ENCODE results near the gene FRMD3.
"Not testable (repeated sequence)": the region's sequence is repeated elsewhere in the genome, so short reads cannot be mapped to it uniquely, and the experiment has no call there.

The FRMD3 gene

DNA sequence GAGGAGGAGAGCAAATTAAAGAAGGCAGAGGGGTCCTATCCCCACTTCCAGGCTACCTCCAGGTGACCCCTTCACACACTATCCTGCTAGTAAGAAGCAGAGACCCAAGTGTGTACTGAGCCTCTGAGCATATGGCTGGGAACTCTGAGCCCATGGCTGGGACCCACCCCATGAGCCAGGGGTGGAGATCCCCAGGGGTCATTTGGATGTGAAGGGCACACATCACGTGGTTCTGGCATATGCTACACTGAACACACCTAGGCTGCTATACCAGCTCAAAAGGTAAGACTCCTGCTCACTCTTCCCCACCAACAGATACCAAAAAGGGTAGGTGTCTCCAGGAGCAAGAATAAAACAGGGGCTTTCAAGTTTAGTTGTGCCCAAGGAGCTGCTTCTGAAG is 149.9 kb downstream of the FRMD3 start:
- no peak for DNase-seq (ENCODE audit: low spot score)

DNA sequence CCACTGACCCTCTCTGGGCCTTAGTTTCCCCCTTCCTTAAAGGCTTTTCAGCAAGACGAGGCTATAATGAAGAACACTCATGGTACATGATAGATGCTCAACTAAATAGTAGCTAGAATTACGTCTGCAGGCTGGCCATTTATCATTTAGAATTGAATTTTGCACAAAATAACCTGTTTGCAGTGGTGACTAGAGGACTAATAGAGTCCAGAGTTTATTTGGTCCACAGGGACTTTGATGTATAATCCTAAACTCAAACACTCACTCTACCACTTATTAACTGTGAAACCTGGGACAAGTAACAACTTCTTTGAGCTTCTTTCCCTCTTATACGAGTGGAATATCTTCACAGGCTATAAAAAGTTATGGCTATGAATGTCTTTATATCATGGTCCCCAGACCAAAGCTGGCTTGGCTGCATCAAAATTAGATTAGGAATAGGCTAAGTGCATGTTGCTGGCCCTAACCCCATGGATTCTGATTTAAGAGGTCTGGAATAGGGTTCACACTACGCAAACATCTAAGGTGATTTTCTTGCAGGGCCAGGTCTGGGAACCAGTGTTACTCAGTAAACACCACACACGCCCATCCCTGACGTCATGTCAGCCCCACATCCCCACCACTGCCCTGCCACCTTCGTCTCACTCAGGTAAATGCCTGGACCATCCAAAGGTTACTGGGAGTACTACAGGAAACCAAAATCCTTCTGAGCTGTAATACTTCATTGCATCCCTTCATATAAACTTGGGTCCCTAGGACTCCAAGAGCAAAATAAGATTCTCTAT is 150.6 kb downstream of the FRMD3 start:
- DNase-seq (ENCODE audit: low spot score), result no peak

DNA sequence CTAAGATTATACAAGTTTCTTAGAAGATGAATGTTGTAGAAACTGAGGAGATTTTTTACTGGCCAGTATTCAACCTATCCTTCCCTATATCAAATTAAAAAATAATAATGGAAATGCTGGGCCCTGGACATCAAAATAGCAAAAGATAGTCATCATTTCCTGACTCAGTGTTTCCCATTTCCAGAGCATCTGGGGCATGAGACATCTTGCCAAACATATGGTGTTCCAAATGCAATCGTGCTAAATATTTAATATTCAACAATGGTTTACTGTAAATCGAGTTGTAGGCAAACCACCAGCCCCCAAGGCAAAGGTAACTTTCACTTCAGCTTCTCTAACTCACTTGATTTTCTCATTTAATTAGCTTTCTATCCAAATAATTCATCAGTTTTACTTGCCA is 152.9 kb downstream of the FRMD3 start:
- DNase-seq (ENCODE audit: low spot score), result no peak

DNA sequence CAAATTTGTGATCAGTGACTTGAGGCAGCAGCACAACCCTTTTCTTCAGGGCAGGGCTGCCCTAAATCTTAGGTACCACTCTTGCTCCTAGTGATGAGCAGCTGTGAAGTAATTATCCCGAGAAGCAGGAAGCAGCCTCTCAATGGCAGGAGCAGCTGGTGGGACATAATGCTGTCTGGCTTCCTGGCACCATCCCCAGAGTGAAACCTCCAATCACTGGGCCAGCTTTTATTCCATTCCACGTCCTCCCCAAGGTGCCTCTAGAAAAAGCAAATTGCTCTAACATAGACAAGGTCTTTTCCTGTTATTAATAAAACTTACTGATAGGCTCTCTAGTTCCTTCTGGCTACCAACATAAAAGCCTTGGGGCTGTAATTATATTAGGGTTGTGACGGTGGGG is 154.0 kb downstream of the FRMD3 start:
- no peak for DNase-seq (ENCODE audit: low spot score)

DNA sequence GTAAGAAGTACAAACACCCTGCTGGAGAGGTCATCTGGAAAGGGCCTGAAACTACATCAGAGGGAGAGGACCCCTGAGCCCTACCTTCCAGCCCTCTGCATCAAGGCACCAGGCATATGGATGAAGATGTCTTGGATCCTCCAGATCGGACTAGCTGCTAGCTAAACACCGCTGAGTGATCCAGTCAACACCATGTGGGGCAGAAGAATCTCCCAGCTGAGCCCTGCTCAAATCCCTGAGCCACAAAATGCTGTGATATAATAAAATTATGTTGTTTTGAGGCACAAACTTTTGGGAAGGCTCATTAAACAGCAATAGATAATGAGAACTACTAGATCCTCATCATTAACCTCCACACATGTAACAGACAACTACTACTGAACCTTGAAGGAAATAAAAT is 155.2 kb downstream of the FRMD3 start:
- DNase-seq (ENCODE audit: low spot score), result no peak

DNA sequence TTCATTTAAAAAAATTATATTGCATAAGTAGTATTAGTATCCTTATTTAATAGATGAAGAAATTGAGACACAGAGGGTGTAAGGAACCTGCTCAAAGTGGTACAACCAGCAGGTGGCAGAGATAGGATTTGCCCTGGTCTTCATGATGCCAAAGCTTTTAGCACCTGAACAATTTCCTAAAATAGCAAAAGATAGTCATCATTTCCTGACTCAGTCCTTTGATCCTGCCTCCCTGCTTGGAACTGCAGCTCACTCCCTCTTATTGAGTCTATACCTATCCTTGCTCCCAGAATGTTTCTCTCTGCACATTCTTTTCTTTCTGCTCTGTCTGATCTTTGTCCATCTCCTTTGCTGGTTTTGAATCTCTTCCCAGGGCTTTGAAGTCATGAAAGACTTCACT is 155.8 kb downstream of the FRMD3 start:
- no peak for DNase-seq (ENCODE audit: low spot score)

DNA sequence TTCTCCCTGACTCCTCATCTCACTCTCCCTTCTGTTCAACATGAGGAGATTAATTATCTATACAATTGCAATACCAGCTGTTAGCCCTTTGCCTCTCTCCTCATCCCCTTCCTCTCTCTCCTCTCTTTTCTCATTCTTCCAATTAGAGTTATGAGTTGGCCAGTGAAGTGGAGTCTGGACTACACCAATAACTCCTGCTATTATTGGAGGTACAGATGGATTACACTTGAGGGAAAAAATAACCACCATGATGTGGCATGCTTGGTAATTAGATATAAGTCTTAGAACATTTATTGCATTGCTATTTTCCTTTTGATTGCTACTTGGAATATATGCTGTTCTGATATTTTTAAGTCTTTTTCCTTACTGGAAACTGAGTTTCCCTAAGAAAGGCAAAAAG is 159.2 kb downstream of the FRMD3 start:
- DNase-seq (ENCODE audit: low spot score), result no peak

DNA sequence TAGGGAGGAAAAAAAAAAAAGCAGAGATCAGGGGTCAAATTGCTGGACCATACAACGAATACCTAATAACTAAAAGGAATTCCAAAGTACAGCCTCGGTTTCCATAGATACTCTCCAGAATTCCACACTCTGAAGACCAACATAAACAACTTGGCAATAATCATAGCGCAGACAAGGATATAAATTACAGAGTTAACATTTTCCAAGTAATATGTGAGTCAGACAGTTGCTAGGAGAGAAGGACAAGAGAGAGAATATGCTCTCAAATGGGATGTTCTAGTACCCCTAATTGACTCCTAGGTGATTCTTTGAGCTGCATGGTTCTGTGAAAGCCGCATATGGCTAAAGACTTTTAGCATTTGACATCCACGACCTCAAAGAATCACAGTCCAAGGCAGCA is 165.2 kb downstream of the FRMD3 start:
- DNase-seq (ENCODE audit: low spot score), result no peak

DNA sequence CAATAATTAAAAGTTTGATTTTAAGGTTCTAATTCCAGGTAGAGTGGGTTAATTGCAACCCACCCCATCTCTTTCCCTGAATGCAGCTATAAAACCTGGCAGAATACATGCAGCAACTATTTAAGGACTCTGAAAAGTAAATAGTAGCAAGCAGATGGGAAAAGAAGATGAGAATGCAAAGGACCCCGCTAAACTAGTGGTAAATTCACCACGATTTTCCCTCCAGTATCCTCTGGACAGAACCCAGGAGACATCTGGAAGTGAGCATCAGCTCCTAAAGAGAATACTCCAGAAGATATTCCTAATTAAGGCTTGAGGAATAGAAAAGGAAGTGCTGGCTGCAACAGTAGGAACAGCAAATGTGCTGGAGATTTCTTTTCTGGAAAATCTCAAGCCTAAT is 170.9 kb downstream of the FRMD3 start:
- no peak for DNase-seq (ENCODE audit: low spot score)

DNA sequence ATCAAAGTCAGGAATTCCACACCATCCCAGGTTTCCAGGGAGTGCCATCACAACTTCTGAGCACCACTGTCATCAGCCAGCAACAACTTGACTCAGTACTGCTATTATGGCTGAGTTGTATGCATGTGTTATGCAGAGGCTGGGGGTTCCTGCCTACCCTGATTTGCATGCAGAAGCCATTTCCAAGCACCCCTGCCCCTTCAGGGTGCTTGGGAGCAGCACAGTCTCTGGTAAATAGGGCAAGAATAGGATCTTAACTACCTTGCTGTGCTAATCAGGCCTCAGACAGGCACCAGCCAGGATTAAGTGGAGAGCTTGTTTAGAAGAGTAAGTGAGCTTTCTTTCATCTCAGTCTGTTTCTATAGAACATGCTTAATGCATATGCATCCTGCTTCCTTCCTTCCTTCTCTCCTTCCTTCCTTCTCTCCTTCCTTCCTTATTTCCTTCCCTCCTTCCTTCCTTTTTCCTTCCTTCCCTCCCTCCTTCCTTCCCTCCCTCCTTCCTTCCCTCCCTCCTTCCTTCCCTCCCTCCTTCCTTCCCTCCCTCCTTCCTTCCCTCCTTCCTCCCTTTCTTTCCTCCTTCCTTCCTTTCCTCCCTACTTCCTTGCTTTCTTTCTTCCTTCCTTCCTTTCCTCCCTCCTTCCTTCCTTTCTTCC is 175.7 kb downstream of the FRMD3 start:
- DNase-seq (ENCODE audit: low spot score), result no peak

DNA sequence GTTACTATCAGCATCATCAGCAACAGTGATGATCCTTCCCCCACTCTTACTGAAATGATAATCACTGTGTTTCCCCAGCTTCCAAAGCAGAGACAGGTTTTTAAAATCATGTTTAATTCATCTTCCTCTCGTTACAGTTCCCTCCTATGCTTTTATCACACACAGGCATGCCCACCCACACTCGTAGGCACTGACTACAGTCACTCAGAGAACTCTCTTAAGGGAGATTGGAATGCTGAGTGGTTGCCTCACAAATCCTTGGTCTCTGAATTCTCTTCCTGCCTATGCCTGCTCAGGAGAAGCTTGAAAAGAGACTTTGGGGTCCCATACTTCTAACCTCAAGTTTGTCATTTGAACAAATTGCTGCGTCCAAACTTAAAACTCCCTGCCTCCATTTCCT is 179.2 kb downstream of the FRMD3 start:
- no peak for DNase-seq (ENCODE audit: low spot score)

DNA sequence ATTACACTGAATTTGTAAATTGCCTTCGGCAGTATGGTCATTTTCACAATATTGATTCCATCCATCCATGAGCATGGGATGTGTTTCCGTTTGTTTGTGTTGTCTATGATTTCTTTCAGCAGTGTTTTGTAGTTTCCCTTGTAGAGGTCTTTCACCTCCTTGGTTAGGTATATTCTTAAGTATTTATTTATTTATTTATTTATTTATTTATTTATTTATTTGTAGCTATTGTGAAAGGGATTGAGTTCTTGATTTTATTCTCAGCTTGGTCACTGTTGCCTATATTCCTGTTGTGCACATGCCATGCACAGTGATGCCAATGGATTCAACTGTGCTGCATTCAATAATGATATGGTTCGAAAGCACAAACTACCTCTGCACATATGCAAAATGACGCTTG is 179.7 kb downstream of the FRMD3 start:
- not testable (repeated sequence) for DNase-seq (ENCODE audit: low spot score)

DNA sequence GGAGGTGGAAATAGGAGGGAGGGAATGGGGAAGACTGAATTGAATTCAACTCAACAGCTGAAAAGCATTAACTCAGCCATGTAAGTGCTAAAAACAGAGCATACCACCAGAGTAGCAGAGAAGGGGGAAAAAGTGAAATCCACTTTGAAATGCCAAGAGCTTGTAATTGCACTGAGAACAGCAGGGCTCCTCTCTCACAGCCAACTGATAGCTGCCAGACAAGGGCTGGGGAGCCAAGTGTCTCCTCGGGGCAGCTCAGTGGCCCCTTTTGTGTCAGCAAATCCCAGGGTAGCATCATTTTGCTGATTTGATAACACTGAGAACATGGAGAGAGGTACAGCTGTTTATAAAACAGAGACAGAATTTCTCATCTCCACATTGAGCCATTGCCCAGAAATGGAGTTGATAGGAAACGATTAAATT is 182.5 kb downstream of the FRMD3 start:
- DNase-seq (ENCODE audit: low spot score), result no peak

DNA sequence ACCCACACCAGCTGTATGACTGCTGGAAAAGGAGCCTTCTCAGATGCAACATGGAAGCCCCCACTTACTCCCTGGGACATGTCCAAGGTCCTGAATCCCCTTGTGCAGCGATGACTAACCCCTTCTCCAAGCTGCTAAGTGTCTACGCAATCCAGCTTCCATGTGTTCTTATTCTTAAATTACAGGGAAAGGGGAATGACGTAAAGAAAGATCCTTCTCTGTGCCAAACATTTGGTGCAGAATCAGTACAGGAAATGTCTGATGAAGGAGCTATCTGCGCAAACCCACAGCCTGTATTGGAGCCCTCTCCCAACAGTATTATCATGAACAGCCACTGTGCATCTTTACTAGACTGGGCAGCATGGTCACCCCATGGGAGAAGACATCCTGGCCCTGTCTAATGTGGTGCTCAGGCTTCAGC is 183.2 kb downstream of the FRMD3 start:
- no peak for DNase-seq (ENCODE audit: low spot score)

DNA sequence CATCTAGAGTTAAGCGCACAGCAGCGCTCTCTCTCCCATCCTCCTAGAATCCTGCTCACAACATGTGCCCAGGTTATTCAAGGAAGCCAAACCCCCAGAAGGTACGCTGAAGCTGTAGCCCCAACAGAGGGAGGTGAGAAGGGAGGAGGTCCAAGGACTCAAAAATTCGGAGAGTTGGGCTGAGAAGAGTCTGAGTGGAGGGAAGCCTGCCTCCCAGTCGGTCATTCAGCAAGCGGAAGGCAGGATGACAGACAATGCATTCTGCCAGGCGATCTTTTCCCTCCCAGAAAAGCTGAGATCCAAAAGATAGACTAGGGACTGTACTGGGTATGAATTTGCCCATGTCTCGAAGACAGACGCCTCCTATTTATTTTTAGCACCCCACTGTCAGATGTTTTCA is 189.2 kb downstream of the FRMD3 start:
- no peak for DNase-seq (ENCODE audit: low spot score)

DNA sequence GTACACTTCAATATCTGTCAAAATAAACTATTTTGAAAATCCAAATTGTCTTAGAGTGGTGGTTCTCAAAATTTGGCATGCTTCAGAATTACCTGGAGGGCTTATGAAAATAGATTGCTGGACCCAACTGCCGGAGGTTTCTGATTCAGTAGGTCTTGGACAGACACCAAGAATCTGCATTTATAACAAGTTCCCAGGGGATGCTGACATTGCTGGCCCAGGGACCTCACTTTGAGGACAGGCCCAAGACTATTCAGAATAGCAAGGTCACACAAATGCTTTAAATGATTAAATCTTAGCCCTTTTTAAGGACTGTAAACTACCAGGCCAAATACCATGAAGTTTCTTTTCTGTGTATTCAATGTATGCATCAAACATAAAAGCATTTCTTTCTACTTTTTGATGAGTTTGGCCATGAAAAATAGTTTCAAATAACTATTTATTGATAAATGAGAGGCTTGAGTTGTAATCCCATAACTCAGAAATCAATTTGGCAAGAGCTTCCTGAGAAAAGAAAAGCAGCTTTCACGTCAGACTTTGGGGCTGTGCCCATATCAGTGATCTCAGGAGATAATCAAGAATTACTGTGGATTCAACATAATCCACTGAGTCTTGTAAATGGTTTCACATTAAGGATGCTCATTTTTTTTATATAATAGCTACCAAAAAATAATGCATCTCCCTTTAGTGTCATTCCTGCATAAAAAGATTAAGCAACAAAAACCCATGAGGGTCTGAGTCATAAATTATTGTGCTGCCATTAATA is 191.4 kb downstream of the FRMD3 start:
- DNase-seq (ENCODE audit: low spot score), result no peak

DNA sequence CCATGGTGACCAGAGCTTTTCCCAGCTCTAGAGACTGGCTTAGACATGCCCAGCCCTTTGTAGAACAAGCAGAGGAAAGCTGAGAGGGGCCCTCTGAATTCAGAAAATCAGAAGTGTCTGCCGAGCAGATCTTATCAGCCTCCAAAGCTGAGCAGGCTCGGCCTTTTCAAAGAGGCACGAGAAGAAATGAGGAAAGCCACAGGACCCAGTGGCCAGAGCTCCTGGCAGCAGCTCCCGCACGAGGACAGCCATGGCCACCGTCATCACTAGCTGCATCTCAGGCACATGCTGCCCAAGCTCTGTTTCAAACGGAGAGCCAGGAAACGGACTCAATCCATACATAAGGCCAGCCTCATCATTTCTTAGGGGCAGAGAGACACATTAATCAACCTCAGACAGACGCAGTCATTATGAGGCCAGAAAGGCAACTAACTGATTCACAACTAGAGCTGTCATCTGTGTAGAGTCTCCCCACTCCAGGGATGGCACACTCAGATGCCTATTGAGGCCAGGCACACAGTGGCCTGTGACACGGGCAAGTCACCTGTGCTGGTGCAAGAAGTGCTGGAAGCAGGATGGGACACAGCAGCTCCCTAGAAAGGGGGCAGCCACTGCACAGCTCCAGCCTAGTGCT is 194.7 kb downstream of the FRMD3 start:
- DNase-seq (ENCODE audit: low spot score), result no peak

DNA sequence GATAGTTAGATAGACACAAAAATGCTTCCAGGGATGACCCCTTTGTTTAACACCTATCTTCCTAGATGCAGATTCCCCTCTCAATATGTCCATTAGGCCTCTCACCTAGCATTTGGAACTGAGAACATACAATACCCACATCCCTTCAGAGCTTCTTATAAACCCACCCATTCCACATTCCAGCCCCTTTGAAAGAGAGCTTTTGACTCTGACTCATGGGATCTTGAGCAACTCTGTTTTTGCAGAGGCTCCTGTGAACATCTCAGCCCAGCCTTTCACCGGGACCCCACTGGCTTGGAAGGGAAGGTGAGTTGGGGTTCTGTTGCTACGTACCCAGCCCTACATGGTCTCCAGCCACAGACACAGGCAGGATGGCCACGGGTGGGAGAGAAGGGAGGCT is 195.5 kb downstream of the FRMD3 start:
- DNase-seq (ENCODE audit: low spot score), result no peak

DNA sequence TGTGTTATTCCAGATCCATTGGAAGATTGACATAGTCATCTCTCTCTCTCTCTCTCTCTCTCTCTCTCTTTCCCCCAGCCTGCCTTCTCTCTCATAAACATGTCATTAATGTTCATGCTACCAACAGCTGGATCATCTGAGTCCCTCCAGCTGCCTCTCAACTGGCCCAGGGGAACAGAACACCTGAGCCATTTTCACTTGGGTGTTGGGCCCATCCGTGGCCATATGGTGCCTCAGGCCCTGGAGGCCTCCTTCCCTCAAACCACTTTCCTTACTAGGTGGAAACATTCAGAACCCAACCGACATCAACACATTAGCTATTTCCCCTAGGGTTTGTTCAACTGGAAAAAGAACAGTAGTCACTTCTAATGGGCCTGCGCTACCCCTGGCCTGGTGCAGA is 196.2 kb downstream of the FRMD3 start:
- no peak for DNase-seq (ENCODE audit: low spot score)

DNA sequence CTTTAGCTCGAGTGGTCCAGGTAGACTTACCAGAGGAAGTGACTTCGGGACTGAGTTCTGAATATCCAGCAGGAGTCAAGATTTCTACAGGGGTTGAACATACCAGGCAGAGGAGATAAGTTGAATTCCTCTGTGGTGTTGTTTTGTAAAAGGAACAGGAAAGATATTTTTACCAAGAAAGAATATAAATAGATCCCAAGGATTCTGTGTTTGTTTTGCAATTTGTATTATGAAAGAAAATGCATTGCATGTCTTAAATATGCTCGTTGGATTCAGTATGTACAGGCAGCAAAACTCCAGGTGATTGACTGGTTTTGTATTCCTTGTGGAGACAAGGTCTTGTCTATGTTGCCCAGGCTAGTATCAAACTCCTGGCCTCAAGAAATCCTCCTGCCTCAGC is 197.8 kb downstream of the FRMD3 start:
- DNase-seq (ENCODE audit: low spot score), result no peak

DNA sequence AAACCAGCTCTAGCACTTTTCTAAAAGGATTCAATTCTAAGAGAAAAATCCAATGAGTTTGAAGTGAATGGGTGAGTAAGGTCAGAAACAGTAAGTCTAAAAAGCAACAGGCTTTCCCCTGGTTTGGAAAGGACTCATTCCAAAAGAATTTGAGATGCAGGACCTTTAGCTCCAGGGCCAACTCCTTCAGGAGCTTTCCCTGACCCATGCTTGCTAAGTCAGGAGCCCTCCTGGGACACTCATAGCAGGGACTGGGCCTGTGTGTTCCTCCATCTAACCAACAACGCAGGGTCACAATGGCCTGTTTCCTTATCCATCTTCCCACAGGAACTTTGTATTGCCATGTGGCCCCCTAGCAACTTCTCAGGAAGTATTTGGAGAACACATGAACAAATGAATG is 198.8 kb downstream of the FRMD3 start:
- no peak for DNase-seq (ENCODE audit: low spot score)

DNA sequence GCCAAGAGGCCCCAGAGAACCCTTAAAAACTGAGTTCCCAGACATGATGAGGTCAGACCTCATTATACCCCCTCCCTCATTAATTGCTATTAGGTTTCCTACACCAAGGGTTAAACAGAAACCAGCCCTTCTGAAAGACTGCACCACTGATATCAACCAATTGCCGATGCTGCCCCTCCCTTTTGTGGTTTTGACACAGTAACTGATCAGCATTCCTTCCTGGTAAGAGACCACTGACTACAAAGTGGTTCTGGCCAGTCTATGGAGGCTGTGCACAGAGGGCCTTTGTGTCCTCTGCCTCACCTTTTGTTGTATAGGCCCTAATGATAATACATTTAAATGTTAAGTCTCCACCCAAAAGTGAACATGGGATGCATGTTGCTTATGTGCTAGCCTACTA is 201.5 kb downstream of the FRMD3 start:
- no peak for DNase-seq (ENCODE audit: low spot score)

DNA sequence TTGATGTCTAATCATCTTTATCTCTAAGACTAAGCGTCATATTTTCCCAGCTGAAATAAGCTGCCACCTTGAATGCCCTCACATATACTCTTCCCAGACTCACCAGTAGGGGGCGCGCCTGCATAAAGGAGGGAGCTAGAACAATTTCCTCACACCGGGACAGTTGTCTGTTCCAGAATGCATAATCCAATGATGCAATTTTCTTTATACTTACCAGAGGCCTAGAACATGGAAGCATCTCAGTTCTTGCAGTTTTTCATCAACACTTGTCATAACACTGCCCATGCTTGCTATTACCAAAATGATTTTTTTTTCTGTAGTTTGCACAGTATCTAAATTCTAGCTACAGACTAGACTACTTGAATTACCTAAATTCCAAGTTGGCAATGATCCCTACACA is 203.9 kb downstream of the FRMD3 start:
- DNase-seq (ENCODE audit: low spot score), result peak; percentile 58
